Type B pancreatic cell (in vitro differentiated cells): Measurements from ENCODE around the gene NATD1. TPM values are rescaled to one million over a fixed set of nuclear protein-coding genes. Genes with fewer than 3 reads are reported as not detected.

Experiments used
- DNase-seq: peaks from one replicate; pipeline ENCODE4 v3.0.0; 2021; ENCODE audit warnings: mixed read lengths; ENCODE audit not compliant: unreplicated experiment; ENCODE audit errors: extremely low spot score
- H3K27ac Mint-ChIP-seq: 2 replicates; pipeline ENCODE4 v1.8.0; 2021; ENCODE audit warnings: mild to moderate bottlenecking, mixed read lengths
- H3K27me3 Mint-ChIP-seq: 2 replicates; pipeline ENCODE4 v1.8.0; 2021; ENCODE audit warnings: mixed read lengths
- H3K36me3 Mint-ChIP-seq: 2 replicates; pipeline ENCODE4 v1.8.0; 2021; ENCODE audit warnings: mixed read lengths
- H3K4me1 Mint-ChIP-seq: one replicate; pipeline ENCODE4 v1.8.0; 2021; ENCODE audit warnings: mixed read lengths; ENCODE audit not compliant: unreplicated experiment
- H3K4me3 Mint-ChIP-seq: 2 replicates; pipeline ENCODE4 v1.8.0; 2021; ENCODE audit warnings: mild to moderate bottlenecking, mixed read lengths
- H3K9me3 Mint-ChIP-seq: 2 replicates; pipeline ENCODE4 v1.8.0; 2021; ENCODE audit warnings: mixed read lengths
- CTCF ChIP-seq: fragments of 200-600 bp; sonication (generic); conservative IDR thresholded peaks from 2 replicates; pipeline ENCODE4 v1.5.0; 2021; ENCODE audit warnings: antibody characterized with exemption, mild to moderate bottlenecking
- total RNA-seq: library from RNA; stranded (reverse); gene quantifications from 2 replicates; pipeline ENCODE4 v1.2.1, GENCODE V29; 2021; ENCODE audit warnings: low replicate concordance

The NATD1 gene
- total RNA-seq, 1 donor from 2014 or later: 10.7 TPM

- no peaks in the 10 kb centered on the region for H3K9me3 Mint-ChIP-seq
- DNase-seq: no peak
- peak overlapping the region; percentile 86 for H3K4me3 Mint-ChIP-seq
- H3K27me3 Mint-ChIP-seq: no peaks in the 10 kb centered on the region
- TF ChIP-seq CTCF: no peak
- no peak overlapping the region for H3K27ac Mint-ChIP-seq
- H3K36me3 Mint-ChIP-seq: no peaks in the 10 kb centered on the region
- H3K4me1 Mint-ChIP-seq: peaks cover 30% of the 10 kb centered on the region
Measured at GRCh38 chr17:21215935-21216334, 37.3 kb downstream of the NATD1 start.

- TF ChIP-seq CTCF: no peak
- H3K36me3 Mint-ChIP-seq: no peaks in the 10 kb centered on the region
- H3K4me1 Mint-ChIP-seq: peaks cover 37% of the 10 kb centered on the region
- H3K27me3 Mint-ChIP-seq: no peaks in the 10 kb centered on the region
- H3K4me3 Mint-ChIP-seq: peak overlapping the region; percentile 86
- peak overlapping the region; percentile 88 for H3K27ac Mint-ChIP-seq
- DNase-seq: no peak
- H3K9me3 Mint-ChIP-seq: no peaks in the 10 kb centered on the region
Measured at GRCh38 chr17:21214777-21215541, 38.3 kb downstream of the NATD1 start.

GRCh38 chr17:21214015-21214776 lies 39.0 kb downstream of the NATD1 start, which contains the start of gene TMEM11:
Gene TMEM11, minus strand, starts transcription at chr17:21214161. Its CDS starts 9 bp downstream, at chr17:21214152.
- no peaks in the 10 kb centered on the region for H3K27me3 Mint-ChIP-seq
- peak; percentile 96 for DNase-seq
- H3K4me3 Mint-ChIP-seq: peak within 1 kb of the TSS; percentile 98
- no peaks in the 10 kb centered on the region for H3K36me3 Mint-ChIP-seq
- peak within 1 kb of the TSS; percentile 88 for H3K27ac Mint-ChIP-seq
- TF ChIP-seq CTCF: peak; percentile 43
- H3K4me1 Mint-ChIP-seq: peaks cover 38% of the 10 kb centered on the region
- H3K9me3 Mint-ChIP-seq: no peaks in the 10 kb centered on the region

- DNase-seq: no peak
- H3K27ac Mint-ChIP-seq: peak overlapping the region; percentile 88
- no peaks in the 10 kb centered on the region for H3K27me3 Mint-ChIP-seq
- TF ChIP-seq CTCF: no peak
- H3K4me3 Mint-ChIP-seq: peak overlapping the region; percentile 98
- no peaks in the 10 kb centered on the region for H3K9me3 Mint-ChIP-seq
- peaks cover under 1% of the 10 kb centered on the region for H3K36me3 Mint-ChIP-seq
- peaks cover 38% of the 10 kb centered on the region for H3K4me1 Mint-ChIP-seq
Measured at GRCh38 chr17:21213638-21214014, 39.6 kb downstream of the NATD1 start.

- peaks cover 38% of the 10 kb centered on the region for H3K4me1 Mint-ChIP-seq
- TF ChIP-seq CTCF: no peak
- no peak for DNase-seq
- H3K4me3 Mint-ChIP-seq: peak overlapping the region; percentile 98
- H3K27ac Mint-ChIP-seq: peak overlapping the region; percentile 88
- H3K27me3 Mint-ChIP-seq: no peaks in the 10 kb centered on the region
- peaks cover 3% of the 10 kb centered on the region for H3K36me3 Mint-ChIP-seq
- no peaks in the 10 kb centered on the region for H3K9me3 Mint-ChIP-seq
Measured at GRCh38 chr17:21212826-21213637, 40.2 kb downstream of the NATD1 start.
